Hepatocyte (in vitro differentiated cells): ENCODE data around the gene C11orf98. TPM values are rescaled to one million over a fixed set of nuclear protein-coding genes. Genes with fewer than 3 reads are reported as not detected.

Experiments
- DNase-seq: peaks from one replicate; pipeline ENCODE4 v3.0.0-alpha.2; 2016; ENCODE audit warnings: low spot score
- H2AFZ ChIP-seq: fragments of 200-600 bp; sonication (generic); 2 replicates; pipeline ENCODE4 v1.6.0; 2016; ENCODE audit warnings: antibody characterized with exemption, mild to moderate bottlenecking
- H3K27ac ChIP-seq: fragments of 200-600 bp; sonication (generic); 2 replicates; pipeline ENCODE4 v1.5.1; 2016; ENCODE audit warnings: mild to moderate bottlenecking
- H3K27me3 ChIP-seq: fragments of 200-600 bp; sonication (generic); 2 replicates; pipeline ENCODE4 v1.6.1; 2016
- H3K36me3 ChIP-seq: fragments of 200-600 bp; sonication (generic); replicated peaks from 2 replicates; pipeline ENCODE4 v1.5.1; 2016; ENCODE audit warnings: low read depth; ENCODE audit not compliant: insufficient read depth
- H3K4me1 ChIP-seq: fragments of 200-600 bp; sonication (generic); 2 replicates; pipeline ENCODE4 v1.5.1; 2016; ENCODE audit warnings: mild to moderate bottlenecking, moderate library complexity; ENCODE audit not compliant: insufficient read depth
- H3K4me2 ChIP-seq: fragments of 200-600 bp; sonication (generic); 2 replicates; pipeline ENCODE4 v1.6.0; 2016
- H3K4me3 ChIP-seq: fragments of 200-600 bp; sonication (generic); 2 replicates; pipeline ENCODE4 v1.5.1; 2016; ENCODE audit warnings: mild to moderate bottlenecking
- H3K79me2 ChIP-seq: fragments of 200-600 bp; sonication (generic); 2 replicates; pipeline ENCODE4 v1.6.0; 2017; ENCODE audit warnings: mild to moderate bottlenecking
- H3K9me2 ChIP-seq: fragments of 200-600 bp; sonication (generic); replicated peaks from 2 replicates; pipeline ENCODE4 v1.6.0; 2017; ENCODE audit warnings: mild to moderate bottlenecking; ENCODE audit not compliant: insufficient read depth
- H3K9me3 ChIP-seq: fragments of 200-600 bp; sonication (generic); 2 replicates; pipeline ENCODE4 v1.5.1; 2016; ENCODE audit warnings: low read depth, mild to moderate bottlenecking
- H4K20me1 ChIP-seq: fragments of 200-600 bp; sonication (generic); 2 replicates; pipeline ENCODE4 v1.6.0; 2016; ENCODE audit warnings: mild to moderate bottlenecking; ENCODE audit not compliant: insufficient read depth, poor library complexity, severe bottlenecking
- EZH2 ChIP-seq: fragments of 200-600 bp; sonication (generic); IDR thresholded peaks from 2 replicates; pipeline ENCODE4 v1.6.1; 2016; ENCODE audit warnings: antibody characterized with exemption, mild to moderate bottlenecking, borderline replicate concordance
- EZH2phosphoT487 ChIP-seq: fragments of 200-600 bp; sonication (generic); IDR thresholded peaks from one replicate; pipeline ENCODE4 v1.6.1; 2018; ENCODE audit warnings: antibody characterized with exemption, mild to moderate bottlenecking, low read depth, moderate library complexity; ENCODE audit not compliant: unreplicated experiment, severe bottlenecking
- WGBS: methylation state at CpG from one replicate; pipeline ENCODE4 v1.1.6; 2016; ENCODE audit warnings: low lambda C conversion rate; ENCODE audit errors: missing lambda C conversion rate; 5-methylcytosine and 5-hydroxymethylcytosine counted together
- polyA plus RNA-seq: library from polyadenylated mRNA; unstranded; fragments of >200 nt; fragmentation: Nextera tagmentation; extraction: Ambion mirVana; gene quantifications from 2 replicates; pipeline ENCODE4 v1.2.1, GENCODE V29; 2016
- total RNA-seq: library from RNA; depleted of rRNA; stranded (reverse); fragments of >200 nt; gene quantifications from 2 replicates; pipeline ENCODE4 v1.2.3, GENCODE V29; 2014
- TF ChIP-seq, protein P1 (sequence below): fragments of 200-600 bp; sonication (generic); IDR thresholded peaks from 2 replicates; pipeline ENCODE4 v1.5.1; 2016; ENCODE audit warnings: antibody characterized with exemption, mild to moderate bottlenecking; ENCODE audit not compliant: poor library complexity

Gene C11orf98
- total and polyA plus RNA-seq, 2 experiments from 2014 or later, result 80.4 to 116 TPM

DNA sequence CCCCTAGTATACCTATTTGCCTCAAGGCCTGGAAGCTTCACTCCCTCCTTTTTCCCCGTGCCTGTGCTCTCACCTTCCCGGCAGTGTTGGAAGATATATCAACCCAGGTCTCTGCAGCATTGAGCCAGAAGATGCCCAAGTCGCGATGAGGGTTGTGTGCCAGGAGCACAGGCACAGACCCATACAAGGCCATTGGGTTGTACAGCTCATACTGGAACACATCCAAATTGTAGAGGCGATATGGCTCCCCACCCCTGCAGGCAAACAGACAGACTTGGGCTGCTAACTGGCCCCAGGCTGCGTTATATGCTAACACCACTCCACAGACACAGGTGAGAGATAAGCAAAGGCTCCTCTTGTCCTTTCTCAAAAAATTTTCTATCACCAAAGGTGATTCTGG lies 32.5 kb downstream of the C11orf98 start:
- no peaks in the 10 kb centered on the region for H4K20me1 ChIP-seq
- no peak overlapping the region for H3K27ac ChIP-seq
- no peaks in the 10 kb centered on the region for H3K9me2 ChIP-seq
- no peaks in the 10 kb centered on the region for H3K36me3 ChIP-seq
- TF ChIP-seq EZH2 (no peak), EZH2phosphoT487 (no peak)
- TF ChIP-seq, protein P1, sequence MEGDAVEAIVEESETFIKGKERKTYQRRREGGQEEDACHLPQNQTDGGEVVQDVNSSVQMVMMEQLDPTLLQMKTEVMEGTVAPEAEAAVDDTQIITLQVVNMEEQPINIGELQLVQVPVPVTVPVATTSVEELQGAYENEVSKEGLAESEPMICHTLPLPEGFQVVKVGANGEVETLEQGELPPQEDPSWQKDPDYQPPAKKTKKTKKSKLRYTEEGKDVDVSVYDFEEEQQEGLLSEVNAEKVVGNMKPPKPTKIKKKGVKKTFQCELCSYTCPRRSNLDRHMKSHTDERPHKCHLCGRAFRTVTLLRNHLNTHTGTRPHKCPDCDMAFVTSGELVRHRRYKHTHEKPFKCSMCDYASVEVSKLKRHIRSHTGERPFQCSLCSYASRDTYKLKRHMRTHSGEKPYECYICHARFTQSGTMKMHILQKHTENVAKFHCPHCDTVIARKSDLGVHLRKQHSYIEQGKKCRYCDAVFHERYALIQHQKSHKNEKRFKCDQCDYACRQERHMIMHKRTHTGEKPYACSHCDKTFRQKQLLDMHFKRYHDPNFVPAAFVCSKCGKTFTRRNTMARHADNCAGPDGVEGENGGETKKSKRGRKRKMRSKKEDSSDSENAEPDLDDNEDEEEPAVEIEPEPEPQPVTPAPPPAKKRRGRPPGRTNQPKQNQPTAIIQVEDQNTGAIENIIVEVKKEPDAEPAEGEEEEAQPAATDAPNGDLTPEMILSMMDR, result no peak
- no peak for DNase-seq
- H3K4me1 ChIP-seq, result no peaks in the 10 kb centered on the region
- 97% methylated on average over 6 of the region's 6 CpGs for WGBS
- no peak overlapping the region for H3K4me2 ChIP-seq
- H3K4me3 ChIP-seq, result no peak overlapping the region
- no peaks in the 10 kb centered on the region for H3K27me3 ChIP-seq
- no peaks in the 10 kb centered on the region for H3K9me3 ChIP-seq
- no peak overlapping the region for H2AFZ ChIP-seq
- H3K79me2 ChIP-seq, result peaks cover 21% of the 10 kb centered on the region

DNA sequence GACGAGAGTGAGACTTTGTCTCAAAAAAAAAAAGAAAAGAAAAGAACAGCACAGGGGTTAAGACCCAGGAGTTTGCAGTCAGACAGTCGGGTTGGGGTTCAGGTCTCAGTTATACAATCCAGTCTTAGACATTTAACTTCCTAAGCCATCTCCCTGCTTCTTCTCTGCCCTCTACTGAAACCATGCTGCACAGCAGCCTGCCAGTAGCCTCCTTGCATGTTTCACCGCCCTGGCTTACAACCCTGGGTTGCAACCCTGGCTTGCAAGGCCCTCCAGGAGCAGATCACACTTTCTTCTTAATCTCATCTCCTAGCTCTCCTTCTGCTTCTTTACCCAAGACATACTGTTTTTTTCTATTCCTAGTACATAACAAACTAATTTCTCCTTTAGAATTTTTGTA lies 37.3 kb downstream of the C11orf98 start:
- no peaks in the 10 kb centered on the region for H3K79me2 ChIP-seq
- H4K20me1 ChIP-seq, result no peaks in the 10 kb centered on the region
- WGBS, result 91% methylated on average over 3 of the region's 3 CpGs
- no peak overlapping the region for H3K27ac ChIP-seq
- no peak overlapping the region for H3K4me2 ChIP-seq
- H3K9me2 ChIP-seq, result no peaks in the 10 kb centered on the region
- TF ChIP-seq EZH2 (no peak), EZH2phosphoT487 (no peak)
- TF ChIP-seq, protein P1, result no peak
- no peaks in the 10 kb centered on the region for H3K27me3 ChIP-seq
- no peaks in the 10 kb centered on the region for H3K9me3 ChIP-seq
- no peaks in the 10 kb centered on the region for H3K4me1 ChIP-seq
- H2AFZ ChIP-seq, result no peak overlapping the region
- H3K36me3 ChIP-seq, result no peaks in the 10 kb centered on the region
- no peak overlapping the region for H3K4me3 ChIP-seq
- no peak for DNase-seq

- no peak for TF ChIP-seq EZH2phosphoT487
- TF ChIP-seq, protein P1, result no peak
- no peak for TF ChIP-seq EZH2
- Histone ChIP-seq H3K9me3 (no peaks in the 10 kb centered on the region), H3K27ac (peak overlapping the region; percentile 92), H3K36me3 (no peaks in the 10 kb centered on the region), H3K27me3 (no peaks in the 10 kb centered on the region), H3K4me1 (peaks cover 11% of the 10 kb centered on the region), H2AFZ (peak overlapping the region; percentile 6), H3K9me2 (no peaks in the 10 kb centered on the region), H3K4me3 (no peak overlapping the region), H4K20me1 (no peaks in the 10 kb centered on the region), H3K79me2 (peaks cover 29% of the 10 kb centered on the region), H3K4me2 (peak overlapping the region; percentile 66)
- 92% methylated on average over 7 of the region's 7 CpGs for WGBS
- DNase-seq, result no peak
Measured at GRCh38 chr11:62622476-62623089, 42.4 kb downstream of the C11orf98 start.
